Omental fat pad (tissue), 4 donors: Measurements from ENCODE around the gene KLHL30. TPM values are rescaled to one million over a fixed set of nuclear protein-coding genes. Genes with fewer than 3 reads are reported as not detected.

Experiments
- ATAC-seq: fragments of 150-250 bp; one replicate; pipeline ENCODE4 v1.9.1; 2016; ENCODE audit warnings: mild to moderate bottlenecking, moderate library complexity; ENCODE audit not compliant: low FRiP score
- DNase-seq: peaks from one replicate; pipeline ENCODE4 v3.0.0-alpha.2; 2019; ENCODE audit warnings: low spot score
- total RNA-seq, 4 donors: library from RNA; depleted of rRNA; stranded (reverse); fragments of >200 nt; gene quantifications; one replicate each; pipeline ENCODE4 v1.1.0, GENCODE V29; 2016
- TF ChIP-seq, protein P1 (sequence below), 3 donors: fragments of 450-650 bp; IDR thresholded peaks; one replicate each; pipeline ENCODE4 v1.5.1; 2016 to 2017; ENCODE audit warnings: antibody characterized with exemption in 3 of 3, mild to moderate bottlenecking in 3 of 3, moderate library complexity in 2 of 3

Gene KLHL30
- total RNA-seq, 4 donors from 2014 or later: 0.28 to 1.6 (median 0.57) TPM

- no peak for ATAC-seq
- no peak for DNase-seq
- TF ChIP-seq, protein P1, sequence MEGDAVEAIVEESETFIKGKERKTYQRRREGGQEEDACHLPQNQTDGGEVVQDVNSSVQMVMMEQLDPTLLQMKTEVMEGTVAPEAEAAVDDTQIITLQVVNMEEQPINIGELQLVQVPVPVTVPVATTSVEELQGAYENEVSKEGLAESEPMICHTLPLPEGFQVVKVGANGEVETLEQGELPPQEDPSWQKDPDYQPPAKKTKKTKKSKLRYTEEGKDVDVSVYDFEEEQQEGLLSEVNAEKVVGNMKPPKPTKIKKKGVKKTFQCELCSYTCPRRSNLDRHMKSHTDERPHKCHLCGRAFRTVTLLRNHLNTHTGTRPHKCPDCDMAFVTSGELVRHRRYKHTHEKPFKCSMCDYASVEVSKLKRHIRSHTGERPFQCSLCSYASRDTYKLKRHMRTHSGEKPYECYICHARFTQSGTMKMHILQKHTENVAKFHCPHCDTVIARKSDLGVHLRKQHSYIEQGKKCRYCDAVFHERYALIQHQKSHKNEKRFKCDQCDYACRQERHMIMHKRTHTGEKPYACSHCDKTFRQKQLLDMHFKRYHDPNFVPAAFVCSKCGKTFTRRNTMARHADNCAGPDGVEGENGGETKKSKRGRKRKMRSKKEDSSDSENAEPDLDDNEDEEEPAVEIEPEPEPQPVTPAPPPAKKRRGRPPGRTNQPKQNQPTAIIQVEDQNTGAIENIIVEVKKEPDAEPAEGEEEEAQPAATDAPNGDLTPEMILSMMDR (IDR thresholded peaks at IDR 0.05): no peak
These were observed 26.4 kb downstream of the KLHL30 start for GRCh38 chr2:238164906-238165287.

- DNase-seq (no peak), ATAC-seq (no peak)
- TF ChIP-seq, protein P1 (IDR thresholded peaks at IDR 0.05): no peak
These were observed 26.9 kb downstream of the KLHL30 start for GRCh38 chr2:238165288-238165921.

DNA sequence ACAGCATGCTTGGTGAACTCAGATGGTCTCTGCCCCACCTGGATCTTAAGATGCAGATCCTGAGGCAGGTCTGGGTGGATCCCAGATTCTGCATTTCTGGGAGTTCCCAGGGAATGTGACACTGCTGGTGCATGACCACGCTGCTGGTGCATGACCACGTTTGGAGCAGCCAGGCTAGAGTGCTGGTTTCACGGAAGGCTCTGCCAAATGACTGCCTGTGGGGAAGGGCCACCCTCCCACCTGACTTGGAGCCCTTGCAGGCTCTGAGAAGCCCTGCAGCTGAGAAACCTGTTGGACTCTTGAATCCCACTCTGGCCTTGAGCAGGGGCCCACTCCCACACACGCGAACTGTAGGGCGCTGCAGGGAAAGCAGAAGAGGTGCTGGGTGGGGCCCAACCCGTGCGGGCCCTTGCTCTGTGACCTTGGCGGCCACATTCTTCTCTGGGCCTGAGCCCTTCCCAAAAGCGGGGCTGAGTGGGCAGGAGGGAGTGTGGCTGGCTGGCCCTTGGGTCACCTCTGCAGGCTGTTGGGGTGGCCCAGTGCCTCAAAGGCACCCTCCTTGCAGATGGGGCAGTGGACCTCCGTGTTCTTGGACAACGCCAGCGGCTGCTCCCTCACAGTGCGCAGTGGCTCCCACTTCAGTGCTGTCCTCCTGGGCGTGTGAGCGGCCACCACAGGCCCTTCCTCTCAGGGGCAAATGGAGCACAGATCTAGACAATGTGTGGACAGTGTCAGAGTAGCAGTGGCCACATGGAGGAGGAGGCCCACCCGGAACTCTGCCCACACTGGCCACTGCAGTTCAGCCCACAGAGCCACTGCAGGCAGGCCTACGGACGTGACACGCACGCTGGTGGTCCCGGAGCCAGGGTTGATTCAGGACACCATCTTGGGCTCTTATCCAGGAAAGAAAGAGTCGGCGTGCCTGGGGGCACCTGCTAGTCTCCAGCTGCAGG, 28.2 kb downstream of the KLHL30 start:
- TF ChIP-seq, protein P1 (IDR thresholded peaks at IDR 0.05): no peak
- no peak for ATAC-seq
- DNase-seq: no peak

GRCh38 chr2:238167344-238167715, 28.9 kb downstream of the KLHL30 start:
- no peak for ATAC-seq
- no peak for DNase-seq
- TF ChIP-seq, protein P1 (IDR thresholded peaks at IDR 0.05): no peak

DNA sequence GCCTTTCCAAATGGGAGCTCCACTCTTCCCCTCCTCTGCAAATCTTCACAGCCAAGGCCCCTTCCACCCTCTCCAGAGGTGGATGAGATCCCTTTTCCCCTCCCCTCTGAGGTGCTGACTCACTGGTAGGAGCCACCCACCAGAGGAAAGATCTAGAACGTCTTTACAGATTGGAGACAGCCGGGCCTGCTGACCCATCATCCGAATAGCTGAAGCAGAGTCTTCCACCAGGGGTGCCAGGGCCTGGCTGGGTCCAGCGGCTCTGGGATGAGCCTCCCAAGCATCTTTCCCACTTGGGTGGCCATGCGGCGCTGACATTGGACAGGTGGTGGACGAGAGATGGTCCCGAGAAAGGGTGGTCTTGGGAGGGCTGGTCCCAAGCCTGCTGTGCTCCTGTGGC, 29.3 kb downstream of the KLHL30 start:
- ATAC-seq (no peak), DNase-seq (no peak)
- TF ChIP-seq, protein P1 (IDR thresholded peaks at IDR 0.05): no peak

GRCh38 chr2:238168196-238169047, 30.0 kb downstream of the KLHL30 start:
- TF ChIP-seq, protein P1 (IDR thresholded peaks at IDR 0.05): no peak
- ATAC-seq (no peak), DNase-seq (no peak)
